Loucy (cell line): ENCODE measurements around the gene MITF.
"Not testable (repeated sequence)": the region's sequence is repeated elsewhere in the genome, so short reads cannot be mapped to it uniquely, and the experiment has no call there.

Experiments
- H2AFZ ChIP-seq: fragments of 200-600 bp; sonication (generic); 2 replicates; pipeline ENCODE4 v1.6.0; 2016; ENCODE audit warnings: antibody characterized with exemption, mild to moderate bottlenecking, low read length, moderate library complexity
- H3F3A ChIP-seq: fragments of 200-600 bp; 2 replicates; pipeline ENCODE4 v1.6.0; 2016; ENCODE audit warnings: antibody characterized with exemption, low read depth, mild to moderate bottlenecking
- H3K27me3 ChIP-seq: fragments of 200-600 bp; sonication (generic); 2 replicates; pipeline ENCODE4 v1.6.1; 2014; ENCODE audit warnings: low read length, mild to moderate bottlenecking; ENCODE audit not compliant: insufficient read depth, poor library complexity, severe bottlenecking
- H3K36me3 ChIP-seq: fragments of 200-600 bp; sonication (generic); 2 replicates; pipeline ENCODE4 v1.6.1; 2016; ENCODE audit warnings: low read length; ENCODE audit not compliant: insufficient read depth
- H3K4me1 ChIP-seq: fragments of 200-600 bp; sonication (generic); 2 replicates; pipeline ENCODE4 v1.5.1; 2014; ENCODE audit warnings: low read length, mild to moderate bottlenecking; ENCODE audit not compliant: insufficient read depth, poor library complexity, severe bottlenecking
- H3K4me2 ChIP-seq: fragments of 200-600 bp; sonication (generic); 2 replicates; pipeline ENCODE4 v1.6.0; 2014; ENCODE audit warnings: antibody characterized with exemption, low read length, low read depth, mild to moderate bottlenecking; ENCODE audit not compliant: poor library complexity, severe bottlenecking
- H3K4me3 ChIP-seq: fragments of 200-600 bp; sonication (generic); 2 replicates; pipeline ENCODE4 v1.5.1; 2014; ENCODE audit warnings: low read length, mild to moderate bottlenecking, mixed read lengths; ENCODE audit not compliant: poor library complexity, severe bottlenecking
- H3K79me2 ChIP-seq: fragments of 200-600 bp; sonication (generic); 2 replicates; pipeline ENCODE4 v1.6.1; 2014; ENCODE audit warnings: low read length; ENCODE audit not compliant: insufficient read depth
- H3K9ac ChIP-seq: fragments of 200-600 bp; sonication (generic); 2 replicates; pipeline ENCODE4 v1.6.0; 2014; ENCODE audit warnings: mild to moderate bottlenecking, low read depth, low read length, moderate library complexity; ENCODE audit not compliant: poor library complexity, severe bottlenecking
- H3K9me2 ChIP-seq: fragments of 200-600 bp; sonication (generic); replicated peaks from 2 replicates; pipeline ENCODE4 v1.6.1; 2016; ENCODE audit warnings: low read depth, low read length, mixed read lengths
- H3K9me3 ChIP-seq: fragments of 200-600 bp; sonication (generic); 2 replicates; pipeline ENCODE4 v1.6.1; 2014; ENCODE audit warnings: mild to moderate bottlenecking, antibody characterized with exemption, low read length, low read depth; ENCODE audit not compliant: insufficient read depth
- H4K20me1 ChIP-seq: fragments of 200-600 bp; sonication (generic); 2 replicates; pipeline ENCODE4 v1.6.0; 2014; ENCODE audit warnings: antibody characterized with exemption, low read length, mild to moderate bottlenecking; ENCODE audit not compliant: insufficient read depth, poor library complexity, severe bottlenecking
- CTCF ChIP-seq: fragments of 200-600 bp; sonication (generic); conservative IDR thresholded peaks from 2 replicates; pipeline ENCODE4 v1.5.1; 2014; ENCODE audit warnings: mild to moderate bottlenecking, antibody characterized with exemption, low read length
- EZH2phosphoT487 ChIP-seq: fragments of 200-600 bp; IDR thresholded peaks from 2 replicates; pipeline ENCODE4 v1.6.1; 2018; ENCODE audit warnings: antibody characterized with exemption, mild to moderate bottlenecking, moderate library complexity, borderline replicate concordance

Gene MITF

GRCh38 chr3:69914395-69914794, 175.1 kb downstream of the MITF start:
- H2AFZ ChIP-seq: no peak overlapping the region
- no peak overlapping the region for H3K4me3 ChIP-seq
- H3K9ac ChIP-seq: no peak overlapping the region
- H3K27me3 ChIP-seq: no peaks in the 10 kb centered on the region
- no peaks in the 10 kb centered on the region for H3K79me2 ChIP-seq
- no peak for TF ChIP-seq CTCF
- TF ChIP-seq EZH2phosphoT487: no peak
- no peaks in the 10 kb centered on the region for H3F3A ChIP-seq
- H3K9me2 ChIP-seq: no peaks in the 10 kb centered on the region
- H3K4me1 ChIP-seq: no peaks in the 10 kb centered on the region
- no peaks in the 10 kb centered on the region for H4K20me1 ChIP-seq
- H3K9me3 ChIP-seq: no peaks in the 10 kb centered on the region
- H3K36me3 ChIP-seq: no peaks in the 10 kb centered on the region
- H3K4me2 ChIP-seq: no peak overlapping the region

- Histone ChIP-seq H3K79me2 (no peaks in the 10 kb centered on the region), H3K4me1 (no peaks in the 10 kb centered on the region), H3K4me3 (no peak overlapping the region), H3K9me2 (no peaks in the 10 kb centered on the region), H3K36me3 (no peaks in the 10 kb centered on the region), H3F3A (no peaks in the 10 kb centered on the region), H4K20me1 (no peaks in the 10 kb centered on the region), H3K4me2 (no peak overlapping the region), H3K9me3 (no peaks in the 10 kb centered on the region), H3K9ac (no peak overlapping the region), H3K27me3 (no peaks in the 10 kb centered on the region), H2AFZ (no peak overlapping the region)
- TF ChIP-seq EZH2phosphoT487 (no peak), CTCF (no peak)
Observed at GRCh38 chr3:69915726-69916125, 176.5 kb downstream of the MITF start.

- peak; percentile 39 for TF ChIP-seq CTCF
- not testable (repeated sequence) for H4K20me1 ChIP-seq, H3K27me3 ChIP-seq, H3K4me1 ChIP-seq, H3K9ac ChIP-seq, H3K36me3 ChIP-seq, H3K9me3 ChIP-seq, H3K4me2 ChIP-seq, H3K79me2 ChIP-seq, H3F3A ChIP-seq, H2AFZ ChIP-seq, H3K9me2 ChIP-seq, H3K4me3 ChIP-seq
Observed at GRCh38 chr3:69920009-69920408, 180.7 kb downstream of the MITF start.
